NCI-H1092 treated with DMSO at 0.1 percent for 48 hours (cell line): ENCODE measurements around the gene ADARB2.

Experiments
- DNase-seq: peaks from one replicate; lab custom pipeline; 2025; lab: John Stamatoyannopoulos, UW

The ADARB2 gene

GRCh38 chr10:1130226-1130625 lies 607.1 kb downstream of the ADARB2 start:
- no peak for DNase-seq

GRCh38 chr10:1128649-1129048 lies 608.7 kb downstream of the ADARB2 start:
- DNase-seq = no peak

GRCh38 chr10:1128115-1128514 lies 609.2 kb downstream of the ADARB2 start:
- DNase-seq = no peak

- no peak for DNase-seq
Measured at GRCh38 chr10:1127629-1128028, 609.7 kb downstream of the ADARB2 start.
